Mucosa of descending colon (tissue), 3 donors: ENCODE measurements around the gene EFNA5. TPM values are rescaled to one million over a fixed set of nuclear protein-coding genes. Genes with fewer than 3 reads are reported as not detected.

Source experiments
- ATAC-seq: fragments of 200-7000 bp; cut with Tn5 transposase; one replicate; pipeline ENCODE4 v1.9.1; 2020; ENCODE audit warnings: mild to moderate bottlenecking, moderate library complexity
- DNase-seq, 3 donors: peaks; one replicate each; pipeline ENCODE4 v3.0.0-alpha.2; 2020
- H3K36me3 ChIP-seq: fragments of 200-600 bp; one replicate; pipeline ENCODE4 v1.8.0; 2021; ENCODE audit warnings: low read depth, mild to moderate bottlenecking
- H3K4me1 ChIP-seq: fragments of 200-600 bp; one replicate; pipeline ENCODE4 v1.8.0; 2021; ENCODE audit warnings: low read depth, mild to moderate bottlenecking
- H3K4me3 ChIP-seq: fragments of 200-600 bp; one replicate; pipeline ENCODE4 v1.8.0; 2021; ENCODE audit warnings: mild to moderate bottlenecking
- H3K9me3 ChIP-seq: fragments of 200-600 bp; one replicate; pipeline ENCODE4 v1.8.0; 2021; ENCODE audit warnings: mild to moderate bottlenecking
- intact Hi-C, 2 donors: fragments of 100-400 bp; cut with DNase I in 1 of 2; cut with micrococcal nuclease in 1 of 2; formaldehyde crosslinking; loops; one replicate each; pipeline versions ENCODE4 v1.11.0 to v1.11.1; 2022; cut with DNase I, micrococcal nuclease
- total RNA-seq, 3 donors: library from RNA; stranded (reverse); fragmentation: NEBNext Ultra II Directional in 2 of 3; extraction: Animal tissue kit (Norgen Biotek cat#: 25700) in 2 of 3; gene quantifications; one replicate each; pipeline versions ENCODE4 v1.2.1 to v1.2.4, GENCODE V29; 2021 to 2023
- TF ChIP-seq, protein P1 (sequence below): fragments of 200-600 bp; IDR thresholded peaks from one replicate; pipeline ENCODE4 v1.8.0; 2022; ENCODE audit warnings: antibody characterized with exemption, mild to moderate bottlenecking
- donor health status: DM: no; HTN: no; CAD: no; lungs with moderate emphysema.
- donor health status: DM: no; HTN: no; CAD: no.
- donor health status: DM: no; HTN: yes; CAD: no.

The EFNA5 gene
- total RNA-seq, 3 donors from 2014 or later, result 12.7 to 14.4 (median 14.3) TPM

DNA sequence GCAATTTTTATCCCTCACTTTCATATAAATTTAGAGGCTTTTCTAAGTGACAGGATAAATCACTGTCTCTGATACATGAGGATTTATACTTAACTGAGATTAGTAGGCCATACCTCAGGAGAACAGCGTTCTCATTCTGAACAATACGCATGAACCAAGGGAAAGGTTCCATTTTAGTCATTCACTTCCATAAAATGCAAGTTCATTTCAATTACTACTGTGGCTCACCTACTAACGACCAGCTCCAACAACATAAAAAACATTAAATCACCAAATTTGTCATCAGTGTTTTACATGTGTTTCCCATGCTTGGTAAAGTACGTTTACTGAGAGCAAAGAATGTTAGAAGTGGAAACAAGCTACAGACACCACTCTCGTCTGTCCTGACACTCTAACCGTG, 67.4 kb downstream of the EFNA5 start:
- TF ChIP-seq, protein P1, sequence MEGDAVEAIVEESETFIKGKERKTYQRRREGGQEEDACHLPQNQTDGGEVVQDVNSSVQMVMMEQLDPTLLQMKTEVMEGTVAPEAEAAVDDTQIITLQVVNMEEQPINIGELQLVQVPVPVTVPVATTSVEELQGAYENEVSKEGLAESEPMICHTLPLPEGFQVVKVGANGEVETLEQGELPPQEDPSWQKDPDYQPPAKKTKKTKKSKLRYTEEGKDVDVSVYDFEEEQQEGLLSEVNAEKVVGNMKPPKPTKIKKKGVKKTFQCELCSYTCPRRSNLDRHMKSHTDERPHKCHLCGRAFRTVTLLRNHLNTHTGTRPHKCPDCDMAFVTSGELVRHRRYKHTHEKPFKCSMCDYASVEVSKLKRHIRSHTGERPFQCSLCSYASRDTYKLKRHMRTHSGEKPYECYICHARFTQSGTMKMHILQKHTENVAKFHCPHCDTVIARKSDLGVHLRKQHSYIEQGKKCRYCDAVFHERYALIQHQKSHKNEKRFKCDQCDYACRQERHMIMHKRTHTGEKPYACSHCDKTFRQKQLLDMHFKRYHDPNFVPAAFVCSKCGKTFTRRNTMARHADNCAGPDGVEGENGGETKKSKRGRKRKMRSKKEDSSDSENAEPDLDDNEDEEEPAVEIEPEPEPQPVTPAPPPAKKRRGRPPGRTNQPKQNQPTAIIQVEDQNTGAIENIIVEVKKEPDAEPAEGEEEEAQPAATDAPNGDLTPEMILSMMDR, result no peak
- DNase-seq (no peak), ATAC-seq (no peak)
- intact Hi-C loops, result no loop called here
- Histone ChIP-seq H3K36me3 (no peaks in the 10 kb centered on the region), H3K4me3 (no peak overlapping the region), H3K4me1 (peaks cover 7% of the 10 kb centered on the region), H3K9me3 (no peaks in the 10 kb centered on the region)

- intact Hi-C loops, result no loop called here
- Histone ChIP-seq H3K4me3 (no peak overlapping the region), H3K4me1 (peaks cover 7% of the 10 kb centered on the region), H3K9me3 (no peaks in the 10 kb centered on the region), H3K36me3 (no peaks in the 10 kb centered on the region)
- ATAC-seq, result no peak
- no peak for DNase-seq
- TF ChIP-seq, protein P1, result no peak
Observed at GRCh38 chr5:107602896-107603295, 67.8 kb downstream of the EFNA5 start.

- no peaks in the 10 kb centered on the region for H3K9me3 ChIP-seq
- peaks cover 7% of the 10 kb centered on the region for H3K4me1 ChIP-seq
- H3K4me3 ChIP-seq, result no peak overlapping the region
- no peak for DNase-seq
- peak; percentile 23 for ATAC-seq
- TF ChIP-seq, protein P1, result no peak
- no peaks in the 10 kb centered on the region for H3K36me3 ChIP-seq
- intact Hi-C loops, result no loop called here
Observed at GRCh38 chr5:107601076-107601475, 69.7 kb downstream of the EFNA5 start.

GRCh38 chr5:107598958-107599357, 71.8 kb downstream of the EFNA5 start:
- DNase-seq, result peak in 1 of 3 donors; percentile 14
- H3K36me3 ChIP-seq, result no peaks in the 10 kb centered on the region

DNA sequence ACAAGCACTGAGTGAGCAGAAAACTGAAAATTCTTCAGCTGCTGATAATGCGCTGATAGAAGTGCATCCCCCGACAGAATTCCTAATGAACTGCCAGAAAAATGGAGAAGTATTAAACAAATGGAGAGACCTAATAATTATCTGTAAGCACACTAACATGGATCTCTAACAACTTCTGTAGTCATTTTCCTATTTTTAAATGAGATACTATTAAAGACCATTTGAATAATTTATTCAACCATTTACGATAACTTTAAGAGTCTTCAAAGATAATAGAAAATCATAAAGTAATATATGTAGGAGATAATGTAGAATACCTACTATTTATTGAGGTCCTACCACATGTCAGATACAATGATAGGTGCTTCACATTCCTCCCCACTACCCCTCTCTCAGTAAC, 72.9 kb downstream of the EFNA5 start:
- intact Hi-C loops, result no loop called here
- no peaks in the 10 kb centered on the region for H3K36me3 ChIP-seq
- TF ChIP-seq, protein P1, result no peak

More at GRCh38 chr5:107598958-107599357, 71.8 kb downstream of the EFNA5 start:
- peak; percentile 91 for ATAC-seq
- Histone ChIP-seq H3K9me3 (no peaks in the 10 kb centered on the region), H3K4me1 (peaks cover 16% of the 10 kb centered on the region), H3K4me3 (no peak overlapping the region)
- intact Hi-C loops, result no loop called here
- TF ChIP-seq, protein P1, result no peak

DNA sequence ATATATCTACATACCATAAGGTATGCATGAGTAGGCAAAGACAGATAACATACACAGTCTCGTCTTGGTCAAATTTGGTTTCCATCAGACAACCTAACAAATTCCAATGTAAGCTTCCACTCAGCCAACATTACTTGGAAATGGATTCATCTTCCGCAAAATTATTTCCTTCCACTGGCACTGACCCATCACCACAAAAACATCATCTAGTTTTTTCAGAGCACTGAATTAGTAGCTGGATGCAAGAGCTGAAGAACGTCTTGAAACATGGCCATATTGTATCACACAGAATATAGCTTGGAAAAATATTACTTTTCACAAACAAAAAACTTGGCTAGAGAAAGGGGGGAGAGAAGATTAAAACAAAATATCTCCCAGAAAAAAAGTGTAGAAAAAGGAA, 73.5 kb downstream of the EFNA5 start:
- TF ChIP-seq, protein P1, result no peak
- intact Hi-C loops, result no loop called here
- Histone ChIP-seq H3K36me3 (no peaks in the 10 kb centered on the region), H3K9me3 (no peaks in the 10 kb centered on the region), H3K4me1 (peaks cover 18% of the 10 kb centered on the region), H3K4me3 (no peak overlapping the region)
- ATAC-seq, result no peak
- DNase-seq, result no peak

More for the DNA sequence above, 72.9 kb downstream of the EFNA5 start:
- no peak for ATAC-seq
- H3K4me3 ChIP-seq, result no peak overlapping the region
- peaks cover 18% of the 10 kb centered on the region for H3K4me1 ChIP-seq
- H3K9me3 ChIP-seq, result no peaks in the 10 kb centered on the region
- no peak for DNase-seq
